CD4-positive, alpha-beta T cell treated with Interleukin-12 subunit alpha and Interleukin-12 subunit beta, for 1 hour (primary cell): ENCODE results near the gene IL20RB.
"Not testable (repeated sequence)": the region's sequence is repeated elsewhere in the genome, so short reads cannot be mapped to it uniquely, and the experiment has no call there.

Experiments used
- DNase-seq: peaks from one replicate; pipeline ENCODE4 v3.0.0-alpha.2; 2020

IL20RB gene

GRCh38 chr3:136947477-136947876 lies 10.3 kb upstream of the IL20RB start:
- DNase-seq, result no peak

- DNase-seq, result no peak
Measured at GRCh38 chr3:136949146-136949545, 8.6 kb upstream of the IL20RB start.

- no peak for DNase-seq
Measured at GRCh38 chr3:136949708-136950107, 8.1 kb upstream of the IL20RB start.

GRCh38 chr3:136950623-136951022 lies 7.2 kb upstream of the IL20RB start:
- DNase-seq, result no peak

- DNase-seq, result no peak
Measured at GRCh38 chr3:136952292-136952691, 5.5 kb upstream of the IL20RB start.

GRCh38 chr3:136954251-136954650 lies 3.5 kb upstream of the IL20RB start:
- DNase-seq, result no peak

DNA sequence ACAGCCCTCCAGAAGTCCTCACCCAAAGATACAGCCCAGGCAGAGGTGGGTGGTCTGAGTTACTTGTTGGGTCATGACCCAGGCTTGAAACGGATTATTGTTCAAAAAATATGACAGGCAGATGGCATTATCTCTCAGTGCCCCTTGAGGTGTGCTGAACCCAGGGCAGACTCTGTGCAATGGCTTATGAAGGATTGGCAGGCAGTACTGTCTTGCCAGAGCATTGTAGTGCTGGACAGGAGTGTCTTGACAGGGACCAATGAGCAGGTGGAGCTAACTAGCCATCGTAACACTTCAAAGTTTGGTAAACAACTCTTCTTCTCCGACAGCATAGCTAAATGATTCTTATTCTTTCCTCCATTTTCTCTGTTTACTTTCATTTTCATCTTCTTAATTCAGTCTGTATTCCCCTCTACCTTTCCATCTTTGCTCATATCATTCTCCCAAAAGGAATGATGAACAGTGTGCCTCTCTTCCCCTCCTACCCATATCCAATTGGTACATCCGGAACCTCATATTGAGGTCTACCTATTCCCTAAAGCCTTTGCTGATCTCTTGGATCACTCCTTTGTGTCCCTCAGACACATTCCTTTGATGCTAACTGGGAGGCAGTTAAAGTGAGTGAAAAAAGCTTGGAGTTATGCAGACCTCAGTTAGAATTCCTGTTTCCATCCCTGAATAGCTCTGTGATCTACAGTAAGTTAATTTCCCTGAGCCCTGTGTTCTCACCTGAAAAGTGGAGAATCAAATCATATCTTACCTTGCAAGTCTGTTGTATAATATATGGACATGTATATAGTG lies 2.6 kb upstream of the IL20RB start:
- no peak for DNase-seq

GRCh38 chr3:136955813-136956212 lies 2.0 kb upstream of the IL20RB start:
- no peak for DNase-seq

GRCh38 chr3:136956971-136957370 lies 812 bp upstream of the IL20RB start:
- no peak for DNase-seq

- no peak for DNase-seq
Measured at GRCh38 chr3:136958939-136959338, 1.2 kb downstream of the IL20RB start.

DNA sequence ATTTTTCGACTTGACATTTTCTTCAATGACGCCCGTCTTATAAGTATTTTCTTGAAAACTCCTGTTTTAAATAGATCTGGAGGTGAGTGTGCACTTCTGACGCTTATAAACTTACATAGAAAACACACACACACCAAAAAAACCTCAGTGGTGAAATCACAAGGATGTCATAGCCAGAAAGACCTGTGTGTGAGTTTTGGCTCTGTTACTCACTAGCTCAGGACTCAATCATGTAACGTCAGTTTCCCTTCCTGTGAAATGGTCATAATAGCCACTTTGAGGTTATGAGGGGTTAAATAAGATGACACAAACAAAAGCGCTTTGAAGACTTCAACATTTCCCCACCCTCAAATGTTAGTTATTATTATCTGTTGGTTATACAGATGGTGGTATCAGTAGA lies 1.8 kb downstream of the IL20RB start:
- no peak for DNase-seq

- no peak for DNase-seq
Measured at GRCh38 chr3:136960838-136961836, 3.4 kb downstream of the IL20RB start.

- DNase-seq, result no peak
Measured at GRCh38 chr3:136962927-136963326, 5.1 kb downstream of the IL20RB start.

DNA sequence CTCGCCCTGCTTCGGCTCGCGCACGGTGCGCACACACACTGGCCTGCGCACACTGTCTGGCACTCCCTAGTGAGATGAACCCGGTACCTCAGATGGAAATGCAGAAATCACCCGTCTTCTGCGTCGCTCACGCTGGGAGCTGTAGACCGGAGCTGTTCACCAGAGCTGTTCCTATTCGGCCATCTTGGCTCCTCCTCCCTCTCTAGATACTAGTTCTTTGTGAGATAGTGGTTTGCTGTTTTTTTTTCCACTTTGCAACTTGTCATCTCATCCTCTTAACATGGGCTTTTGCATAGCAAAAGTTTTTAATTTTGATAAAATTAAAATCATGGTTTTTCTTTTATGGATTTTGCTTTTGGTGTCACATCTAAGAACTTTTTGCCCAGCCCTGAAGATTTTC lies 11.8 kb downstream of the IL20RB start:
- DNase-seq, result not testable (repeated sequence)

DNA sequence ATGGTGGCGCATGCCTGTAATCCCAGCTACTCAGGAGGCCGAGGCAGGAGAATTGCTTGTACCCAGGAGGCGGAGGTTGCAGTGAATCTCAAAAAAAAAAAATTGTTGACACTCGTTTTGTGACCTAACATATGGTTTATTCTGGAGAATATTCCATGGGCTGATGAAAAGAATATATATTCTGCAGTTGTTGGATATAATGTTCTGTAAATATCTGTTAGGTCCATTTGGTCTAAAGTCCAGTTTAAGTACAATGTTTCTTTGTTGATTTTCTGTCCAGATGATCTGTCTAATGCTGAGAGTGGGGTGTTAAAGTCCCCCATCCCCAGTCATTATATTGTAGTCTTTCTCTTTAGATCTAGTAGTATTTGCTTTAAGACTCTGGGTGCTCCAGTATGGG lies 15.6 kb downstream of the IL20RB start:
- DNase-seq, result no peak

GRCh38 chr3:136974670-136975069 lies 16.9 kb downstream of the IL20RB start:
- DNase-seq, result no peak

DNA sequence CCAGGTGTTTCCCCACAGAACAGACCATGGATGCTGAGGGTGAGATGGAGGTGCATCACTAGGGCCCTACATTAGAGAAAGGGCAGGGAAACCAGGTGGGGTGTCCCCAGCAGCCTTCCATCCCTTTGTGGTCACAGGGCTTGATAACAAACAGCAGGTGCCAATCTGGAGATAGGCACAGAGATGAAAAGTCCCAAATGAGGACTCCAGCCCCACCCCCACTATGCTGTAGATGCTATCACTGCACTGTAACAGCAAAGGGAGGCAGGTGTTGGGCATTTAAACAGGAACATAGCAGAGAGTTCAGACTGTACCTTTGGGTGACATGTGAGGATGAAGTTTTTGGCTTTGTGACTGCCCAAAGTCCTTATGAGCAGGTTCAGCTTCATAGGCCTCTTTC lies 21.4 kb downstream of the IL20RB start:
- DNase-seq, result no peak

DNA sequence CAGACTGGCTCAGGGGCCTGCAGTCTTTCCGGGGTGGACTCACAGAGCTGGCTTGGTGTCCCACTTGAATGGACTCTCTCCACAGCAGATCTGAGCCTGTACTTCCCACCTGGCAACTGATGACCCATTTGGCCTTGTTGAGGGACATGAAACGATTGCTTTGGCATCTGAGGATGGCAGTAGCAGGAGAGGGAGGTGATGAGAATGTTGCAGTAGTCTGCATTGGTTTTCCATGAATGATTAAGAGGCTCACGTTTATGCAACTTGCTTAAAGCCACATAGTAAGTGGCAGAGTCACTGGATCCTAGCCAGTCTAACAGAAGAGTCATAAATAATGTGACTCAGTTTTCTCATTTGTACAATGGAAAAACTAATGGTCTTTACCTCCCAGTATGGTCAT lies 21.9 kb downstream of the IL20RB start:
- DNase-seq, result no peak

DNA sequence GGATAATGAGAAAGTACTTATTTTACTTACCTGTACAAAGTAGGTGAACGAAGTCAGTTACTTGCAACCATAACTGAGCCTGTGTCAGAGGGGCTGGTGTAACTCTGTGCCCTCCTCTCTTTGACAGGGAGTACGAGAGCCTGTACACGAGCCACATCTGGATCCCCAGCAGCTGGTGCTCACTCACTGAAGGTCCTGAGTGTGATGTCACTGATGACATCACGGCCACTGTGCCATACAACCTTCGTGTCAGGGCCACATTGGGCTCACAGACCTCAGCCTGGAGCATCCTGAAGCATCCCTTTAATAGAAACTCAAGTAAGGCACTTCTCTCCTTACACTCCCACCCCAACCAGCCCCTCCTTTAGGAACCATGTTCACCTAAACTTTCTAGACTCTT lies 24.2 kb downstream of the IL20RB start:
- no peak for DNase-seq

- DNase-seq, result no peak
Measured at GRCh38 chr3:136982520-136983138, 24.8 kb downstream of the IL20RB start.

DNA sequence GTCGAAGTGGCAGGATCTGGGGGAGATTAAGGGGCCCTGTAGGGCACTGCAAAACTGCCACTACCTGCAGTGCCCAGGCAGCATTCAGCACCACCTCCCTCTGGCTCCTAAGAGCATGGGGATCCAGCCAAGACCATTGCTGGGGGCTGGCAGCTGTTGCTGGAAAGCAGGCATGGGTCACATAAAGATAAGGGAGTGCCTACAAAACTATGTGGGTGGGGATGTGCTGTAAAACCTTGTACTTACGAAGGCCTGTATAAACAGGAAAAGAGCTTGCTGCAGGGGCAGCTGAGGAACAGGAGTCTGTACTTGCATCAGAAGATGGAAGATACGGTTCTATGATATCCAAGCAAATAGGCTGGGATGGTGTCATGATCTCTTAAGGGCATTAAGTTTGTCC lies 27.1 kb downstream of the IL20RB start:
- DNase-seq, result no peak

DNA sequence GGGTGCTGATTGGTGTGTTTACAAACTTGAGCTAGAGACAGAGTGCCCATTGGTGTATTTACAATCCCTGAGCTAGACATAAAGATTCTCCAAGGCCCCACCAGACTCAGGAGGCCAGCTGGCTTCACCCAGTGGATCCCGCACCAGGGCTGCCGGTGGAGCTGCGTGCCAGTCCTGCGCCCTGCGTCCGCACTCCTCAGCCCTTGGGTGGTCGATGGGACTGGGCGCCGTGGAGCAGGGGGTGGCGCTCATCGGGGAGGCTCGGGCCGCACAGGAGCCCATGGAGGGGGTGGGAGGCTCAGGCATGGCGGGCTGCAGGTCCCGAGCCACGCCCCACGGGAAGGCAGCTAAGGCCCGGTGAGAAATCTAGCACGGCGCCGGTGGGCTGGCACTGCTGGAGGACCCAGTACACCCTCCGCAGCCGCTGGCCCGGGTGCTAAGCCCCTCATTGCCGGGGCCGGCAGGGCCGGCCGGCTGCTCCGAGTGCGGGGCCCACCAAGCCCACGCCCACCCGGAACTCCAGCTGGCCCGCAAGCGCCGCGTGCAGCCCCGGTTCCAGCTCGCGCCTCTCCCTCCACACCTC lies 29.7 kb downstream of the IL20RB start:
- not testable (repeated sequence) for DNase-seq

- DNase-seq, result no peak
Measured at GRCh38 chr3:136988651-136989050, 30.9 kb downstream of the IL20RB start.
